ENCODE data around the gene CHSY3. TPM values are rescaled to one million over a fixed set of nuclear protein-coding genes. Genes with fewer than 3 reads are reported as not detected.

The CHSY3 gene
- total and polyA plus RNA-seq, 4 donors, result 0.40 to 7.7 (median 2.1) TPM

DNA sequence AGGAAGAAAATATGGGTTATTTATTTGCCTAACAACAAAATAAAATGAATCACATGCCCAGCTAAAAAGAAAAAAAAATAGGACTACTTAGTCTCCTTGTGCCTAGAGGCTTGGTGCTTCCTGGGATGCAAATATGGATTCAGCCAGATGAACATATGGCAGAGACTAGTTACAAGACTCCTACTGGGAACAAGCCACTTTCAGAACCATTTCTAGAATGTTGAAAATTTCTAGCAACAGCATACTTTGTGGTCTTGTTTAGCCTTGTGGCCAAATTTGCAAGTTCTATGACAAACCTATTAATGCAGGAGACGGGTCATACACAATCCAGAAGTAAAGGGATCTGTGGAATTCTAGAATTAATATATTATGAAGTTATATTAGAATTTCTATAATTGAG, 198.7 kb downstream of the CHSY3 start (continued):
- TF ChIP-seq, protein P1, sequence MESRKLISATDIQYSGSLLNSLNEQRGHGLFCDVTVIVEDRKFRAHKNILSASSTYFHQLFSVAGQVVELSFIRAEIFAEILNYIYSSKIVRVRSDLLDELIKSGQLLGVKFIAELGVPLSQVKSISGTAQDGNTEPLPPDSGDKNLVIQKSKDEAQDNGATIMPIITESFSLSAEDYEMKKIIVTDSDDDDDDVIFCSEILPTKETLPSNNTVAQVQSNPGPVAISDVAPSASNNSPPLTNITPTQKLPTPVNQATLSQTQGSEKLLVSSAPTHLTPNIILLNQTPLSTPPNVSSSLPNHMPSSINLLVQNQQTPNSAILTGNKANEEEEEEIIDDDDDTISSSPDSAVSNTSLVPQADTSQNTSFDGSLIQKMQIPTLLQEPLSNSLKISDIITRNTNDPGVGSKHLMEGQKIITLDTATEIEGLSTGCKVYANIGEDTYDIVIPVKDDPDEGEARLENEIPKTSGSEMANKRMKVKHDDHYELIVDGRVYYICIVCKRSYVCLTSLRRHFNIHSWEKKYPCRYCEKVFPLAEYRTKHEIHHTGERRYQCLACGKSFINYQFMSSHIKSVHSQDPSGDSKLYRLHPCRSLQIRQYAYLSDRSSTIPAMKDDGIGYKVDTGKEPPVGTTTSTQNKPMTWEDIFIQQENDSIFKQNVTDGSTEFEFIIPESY (IDR thresholded peaks at IDR 0.05), result no peak
- TF ChIP-seq, protein P2, sequence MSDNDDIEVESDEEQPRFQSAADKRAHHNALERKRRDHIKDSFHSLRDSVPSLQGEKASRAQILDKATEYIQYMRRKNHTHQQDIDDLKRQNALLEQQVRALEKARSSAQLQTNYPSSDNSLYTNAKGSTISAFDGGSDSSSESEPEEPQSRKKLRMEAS (IDR thresholded peaks at IDR 0.05), result no peak
- TF ChIP-seq NR2F2 (IDR thresholded peaks at IDR 0.05) (no peak), SP1 (IDR thresholded peaks at IDR 0.05) (no peak), RXRA (IDR thresholded peaks at IDR 0.05) (no peak), HNF4G (IDR thresholded peaks at IDR 0.05) (no peak), HNF4A (conservative IDR thresholded peaks at IDR 0.05) (no peak)
- TF ChIP-seq, protein P3, sequence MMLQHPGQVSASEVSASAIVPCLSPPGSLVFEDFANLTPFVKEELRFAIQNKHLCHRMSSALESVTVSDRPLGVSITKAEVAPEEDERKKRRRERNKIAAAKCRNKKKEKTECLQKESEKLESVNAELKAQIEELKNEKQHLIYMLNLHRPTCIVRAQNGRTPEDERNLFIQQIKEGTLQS (IDR thresholded peaks at IDR 0.05), result no peak

DNA sequence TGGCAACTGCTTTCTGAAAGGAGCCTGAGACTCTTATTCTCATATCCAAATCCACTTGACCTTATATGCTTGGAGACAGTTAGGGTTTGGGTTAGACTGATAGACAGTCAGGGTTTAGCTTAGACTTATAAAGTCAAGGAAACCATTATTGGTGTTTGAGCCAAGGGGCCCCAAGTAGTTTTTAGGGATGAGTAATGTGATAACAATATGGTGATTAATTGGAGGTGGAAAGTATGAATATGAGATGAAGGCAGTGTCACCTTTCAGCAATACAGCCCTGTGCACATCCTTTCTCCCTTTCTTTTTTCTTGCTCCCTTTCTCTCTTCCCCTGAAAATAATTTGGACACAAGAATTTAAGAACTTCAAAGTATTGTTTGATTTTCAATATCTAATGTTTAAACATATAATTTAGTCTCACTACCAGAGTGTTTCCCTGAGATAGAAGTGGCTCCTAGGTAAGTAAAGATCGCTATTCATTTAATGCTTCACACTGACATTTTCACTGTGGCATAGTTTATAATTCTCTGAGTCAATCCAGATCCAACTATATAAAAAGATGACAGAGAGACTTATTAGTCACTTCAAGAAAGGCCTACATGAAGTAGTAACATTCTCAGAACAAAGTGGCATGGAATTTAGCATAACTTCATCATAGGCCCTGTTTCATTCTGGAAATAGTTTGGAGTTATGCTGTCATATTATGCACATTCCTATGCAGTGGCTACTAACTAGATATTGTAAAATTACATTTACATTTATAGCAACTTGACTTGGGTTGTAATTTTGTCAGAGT, 200.8 kb downstream of the CHSY3 start:
- DNase-seq (ENCODE audit: low spot score), result no peak
- Histone ChIP-seq H3K36me3 (ENCODE audit: control insufficient read depth in 4 of 4, insufficient read depth in 3 of 4, low read depth in 1 of 4, low read length in 3 of 4) (no peaks in the 10 kb centered on the region), H3K4me3 (ENCODE audit: low read depth in 1 of 3, low read length in 3 of 3) (no peak overlapping the region), H3K4me1 (ENCODE audit: control insufficient read depth in 4 of 4, insufficient read depth in 4 of 4, low read length in 3 of 4) (no peaks in the 10 kb centered on the region), H3K27me3 (ENCODE audit: control insufficient read depth in 4 of 4, insufficient read depth in 4 of 4, low read length in 3 of 4) (no peaks in the 10 kb centered on the region), H3K27ac (ENCODE audit: low read depth in 1 of 2, low read length in 2 of 2) (no peak overlapping the region), H3K9ac (ENCODE audit: low read depth in 1 of 2, low read length in 2 of 2) (no peak overlapping the region), H3K9me3 (ENCODE audit: control insufficient read depth in 4 of 4, low read length in 3 of 4) (no peaks in the 10 kb centered on the region)
- TF ChIP-seq, protein P3 (IDR thresholded peaks at IDR 0.05), result no peak
- TF ChIP-seq NR2F2 (IDR thresholded peaks at IDR 0.05) (no peak), TAF1 (conservative IDR thresholded peaks at IDR 0.05) (no peak), YY1 (IDR thresholded peaks at IDR 0.05) (no peak), SP1 (IDR thresholded peaks at IDR 0.05) (no peak), JUND (IDR thresholded peaks at IDR 0.05) (no peak), HNF4A (conservative IDR thresholded peaks at IDR 0.05) (no peak)
- TF ChIP-seq, protein P2 (IDR thresholded peaks at IDR 0.05), result no peak
- TF ChIP-seq, protein P4, sequence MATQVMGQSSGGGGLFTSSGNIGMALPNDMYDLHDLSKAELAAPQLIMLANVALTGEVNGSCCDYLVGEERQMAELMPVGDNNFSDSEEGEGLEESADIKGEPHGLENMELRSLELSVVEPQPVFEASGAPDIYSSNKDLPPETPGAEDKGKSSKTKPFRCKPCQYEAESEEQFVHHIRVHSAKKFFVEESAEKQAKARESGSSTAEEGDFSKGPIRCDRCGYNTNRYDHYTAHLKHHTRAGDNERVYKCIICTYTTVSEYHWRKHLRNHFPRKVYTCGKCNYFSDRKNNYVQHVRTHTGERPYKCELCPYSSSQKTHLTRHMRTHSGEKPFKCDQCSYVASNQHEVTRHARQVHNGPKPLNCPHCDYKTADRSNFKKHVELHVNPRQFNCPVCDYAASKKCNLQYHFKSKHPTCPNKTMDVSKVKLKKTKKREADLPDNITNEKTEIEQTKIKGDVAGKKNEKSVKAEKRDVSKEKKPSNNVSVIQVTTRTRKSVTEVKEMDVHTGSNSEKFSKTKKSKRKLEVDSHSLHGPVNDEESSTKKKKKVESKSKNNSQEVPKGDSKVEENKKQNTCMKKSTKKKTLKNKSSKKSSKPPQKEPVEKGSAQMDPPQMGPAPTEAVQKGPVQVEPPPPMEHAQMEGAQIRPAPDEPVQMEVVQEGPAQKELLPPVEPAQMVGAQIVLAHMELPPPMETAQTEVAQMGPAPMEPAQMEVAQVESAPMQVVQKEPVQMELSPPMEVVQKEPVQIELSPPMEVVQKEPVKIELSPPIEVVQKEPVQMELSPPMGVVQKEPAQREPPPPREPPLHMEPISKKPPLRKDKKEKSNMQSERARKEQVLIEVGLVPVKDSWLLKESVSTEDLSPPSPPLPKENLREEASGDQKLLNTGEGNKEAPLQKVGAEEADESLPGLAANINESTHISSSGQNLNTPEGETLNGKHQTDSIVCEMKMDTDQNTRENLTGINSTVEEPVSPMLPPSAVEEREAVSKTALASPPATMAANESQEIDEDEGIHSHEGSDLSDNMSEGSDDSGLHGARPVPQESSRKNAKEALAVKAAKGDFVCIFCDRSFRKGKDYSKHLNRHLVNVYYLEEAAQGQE (IDR thresholded peaks at IDR 0.05), result no peak
- WGBS, result 94% methylated on average over 1 of the region's 1 CpG

DNA sequence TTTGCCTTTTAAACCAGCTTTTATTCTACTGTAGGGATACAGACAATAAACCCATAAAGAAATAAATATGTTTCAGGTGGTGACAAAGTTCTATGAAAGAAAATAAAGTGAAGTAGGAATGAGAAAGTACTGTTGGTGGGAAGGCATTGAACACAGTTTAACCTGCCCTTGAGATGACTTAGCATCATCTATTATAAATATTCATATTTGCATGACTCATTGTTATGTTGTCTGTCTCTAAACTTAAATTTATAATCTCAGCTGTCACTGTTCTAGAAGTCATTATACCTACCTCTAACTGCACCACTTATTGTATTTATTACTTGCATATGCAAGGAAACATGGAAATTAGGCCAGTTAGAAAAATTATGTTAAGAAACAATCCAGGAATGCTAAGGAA, 202.2 kb downstream of the CHSY3 start:
- H3K9ac ChIP-seq (ENCODE audit: low read depth in 1 of 2, low read length in 2 of 2), result no peak overlapping the region
- no peak for TF ChIP-seq YY1 (IDR thresholded peaks at IDR 0.05)
- no peak for TF ChIP-seq HNF4A (conservative IDR thresholded peaks at IDR 0.05)
- no peak for TF ChIP-seq RAD21 (IDR thresholded peaks at IDR 0.05)
- no peak for TF ChIP-seq GABPA (IDR thresholded peaks at IDR 0.05 in 1 of 2, conservative IDR thresholded peaks at IDR 0.05 in 1 of 2)
- TF ChIP-seq FOXA2 (IDR thresholded peaks at IDR 0.05), result no peak
- TF ChIP-seq, protein P4 (IDR thresholded peaks at IDR 0.05), result no peak
- no peak for TF ChIP-seq SP1 (IDR thresholded peaks at IDR 0.05)
- H3K27ac ChIP-seq (ENCODE audit: low read depth in 1 of 2, low read length in 2 of 2), result no peak overlapping the region
- H3K36me3 ChIP-seq (ENCODE audit: control insufficient read depth in 4 of 4, insufficient read depth in 3 of 4, low read depth in 1 of 4, low read length in 3 of 4), result no peaks in the 10 kb centered on the region
- H3K4me1 ChIP-seq (ENCODE audit: control insufficient read depth in 4 of 4, insufficient read depth in 4 of 4, low read length in 3 of 4), result no peaks in the 10 kb centered on the region
- no peak for DNase-seq (ENCODE audit: low spot score)
- no peaks in the 10 kb centered on the region for H3K27me3 ChIP-seq (ENCODE audit: control insufficient read depth in 4 of 4, insufficient read depth in 4 of 4, low read length in 3 of 4)
- H3K9me3 ChIP-seq (ENCODE audit: control insufficient read depth in 4 of 4, low read length in 3 of 4), result no peaks in the 10 kb centered on the region
- H3K4me3 ChIP-seq (ENCODE audit: low read depth in 1 of 3, low read length in 3 of 3), result no peak overlapping the region

Measured in liver (tissue), 9 donors.